Measurements from ENCODE around the gene SPAG6. TPM values are rescaled to one million over a fixed set of nuclear protein-coding genes. Genes with fewer than 3 reads are reported as not detected.

The SPAG6 gene
- total RNA-seq, 1 donor from 2014 or later, result not detected

DNA sequence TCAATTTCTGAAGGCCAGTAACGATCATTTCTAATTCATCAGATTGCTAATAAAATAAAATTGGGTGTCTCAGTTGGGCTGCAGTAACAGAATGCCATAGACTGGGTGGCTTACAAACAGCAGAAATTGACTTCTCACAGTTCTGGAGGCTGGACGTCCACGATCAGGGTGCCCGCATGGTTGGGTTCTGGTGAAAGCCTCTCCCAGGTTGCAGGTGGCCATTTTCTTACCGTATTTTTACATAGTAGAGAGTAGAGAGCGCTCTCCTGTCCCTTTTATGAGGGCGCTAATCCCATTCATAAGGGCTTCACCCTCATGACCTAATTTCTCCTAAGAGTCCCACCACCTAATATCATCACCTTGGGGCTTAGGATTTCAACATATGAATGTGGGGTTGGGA is 106.0 kb downstream of the SPAG6 start:
- no peak for TF ChIP-seq CTCF (IDR thresholded peaks at IDR 0.05; ENCODE audit: insufficient read depth, low read length, severe bottlenecking)
- Histone ChIP-seq H3K4me3 (ENCODE audit: low read depth, low read length) (no peak overlapping the region), H3K36me3 (ENCODE audit: control insufficient read depth, insufficient read depth, low read length) (no peaks in the 10 kb centered on the region), H3K27me3 (ENCODE audit: control insufficient read depth, insufficient read depth, low read length) (no peaks in the 10 kb centered on the region)
- DNase-seq (ENCODE audit: low read depth) (no peak), FAIRE-seq (no peak)

DNA sequence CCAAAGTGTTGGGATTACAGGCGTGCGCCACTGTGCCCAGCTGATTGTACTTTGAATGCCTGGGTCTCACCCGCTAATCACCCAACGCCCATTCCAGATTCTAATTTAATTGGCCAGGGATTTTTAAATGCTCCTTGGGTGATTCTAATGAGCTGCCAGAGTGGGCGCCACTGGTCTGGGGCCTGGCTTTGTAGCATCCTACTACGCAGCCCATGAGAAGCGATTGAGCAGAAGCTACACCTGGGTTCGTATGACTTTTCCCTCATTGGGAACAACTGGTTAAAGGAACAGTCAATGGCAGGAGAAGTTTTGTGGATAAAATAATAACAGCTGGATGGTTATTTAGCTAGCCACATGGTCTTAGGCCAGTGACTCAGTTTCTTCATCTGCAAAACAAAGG is 108.0 kb downstream of the SPAG6 start:
- no peak overlapping the region for H3K4me3 ChIP-seq (ENCODE audit: low read depth, low read length)
- TF ChIP-seq CTCF (IDR thresholded peaks at IDR 0.05; ENCODE audit: insufficient read depth, low read length, severe bottlenecking), result no peak
- FAIRE-seq, result no peak
- no peaks in the 10 kb centered on the region for H3K27me3 ChIP-seq (ENCODE audit: control insufficient read depth, insufficient read depth, low read length)
- H3K36me3 ChIP-seq (ENCODE audit: control insufficient read depth, insufficient read depth, low read length), result no peaks in the 10 kb centered on the region
- DNase-seq (ENCODE audit: low read depth), result no peak

DNA sequence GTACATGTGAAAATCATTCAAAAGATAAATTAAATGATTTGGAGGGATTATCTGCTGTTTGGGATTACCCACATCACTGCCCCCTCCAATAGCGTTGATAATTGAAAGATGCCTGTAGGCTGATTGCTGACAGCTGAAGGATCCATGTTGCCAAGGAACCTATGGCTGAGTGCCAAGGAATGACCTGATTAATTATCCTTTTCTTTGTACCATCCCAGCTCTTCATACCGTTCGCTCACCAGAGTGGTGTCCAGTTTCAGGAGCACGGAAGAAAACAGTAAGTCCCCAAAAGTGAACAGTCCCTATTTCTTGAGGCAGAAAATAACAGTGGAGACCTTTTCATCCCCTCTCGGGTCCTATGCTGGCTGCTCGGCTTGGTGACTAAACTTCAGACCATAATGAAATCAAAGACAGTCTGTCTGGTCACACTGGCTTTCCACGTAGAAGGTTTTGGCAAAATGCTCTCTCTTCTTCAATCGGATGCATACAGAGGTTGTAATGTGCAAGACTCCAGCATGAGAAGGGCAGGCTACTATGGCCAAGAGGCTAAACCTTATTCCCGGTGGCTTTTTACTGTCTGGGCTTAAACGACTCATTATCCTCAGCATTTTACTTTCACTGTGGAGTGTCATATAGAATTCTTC is 108.8 kb downstream of the SPAG6 start:
- FAIRE-seq (no peak), DNase-seq (ENCODE audit: low read depth) (no peak)
- H3K4me3 ChIP-seq (ENCODE audit: low read depth, low read length), result no peak overlapping the region
- no peaks in the 10 kb centered on the region for H3K27me3 ChIP-seq (ENCODE audit: control insufficient read depth, insufficient read depth, low read length)
- no peak for TF ChIP-seq CTCF (IDR thresholded peaks at IDR 0.05; ENCODE audit: insufficient read depth, low read length, severe bottlenecking)
- no peaks in the 10 kb centered on the region for H3K36me3 ChIP-seq (ENCODE audit: control insufficient read depth, insufficient read depth, low read length)

DNA sequence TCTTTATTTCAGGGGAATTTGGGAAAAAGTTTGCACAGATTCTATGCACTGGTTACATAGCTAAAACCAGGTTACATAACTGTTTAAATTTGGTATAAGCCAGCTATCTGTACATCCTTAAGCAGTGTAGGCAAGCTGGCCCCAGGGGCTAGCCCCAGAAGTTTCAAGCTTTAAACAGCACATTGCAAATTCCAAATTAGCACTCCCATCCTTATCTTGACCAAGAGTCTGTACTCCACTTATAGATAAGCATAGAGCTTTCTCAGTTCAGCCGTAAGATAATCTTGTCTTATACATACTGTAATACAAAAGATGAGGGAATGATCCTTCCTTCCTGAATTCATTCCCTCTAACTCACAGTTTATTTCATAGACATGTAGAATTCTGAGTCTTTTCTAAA is 109.3 kb downstream of the SPAG6 start:
- no peak for FAIRE-seq

DNA sequence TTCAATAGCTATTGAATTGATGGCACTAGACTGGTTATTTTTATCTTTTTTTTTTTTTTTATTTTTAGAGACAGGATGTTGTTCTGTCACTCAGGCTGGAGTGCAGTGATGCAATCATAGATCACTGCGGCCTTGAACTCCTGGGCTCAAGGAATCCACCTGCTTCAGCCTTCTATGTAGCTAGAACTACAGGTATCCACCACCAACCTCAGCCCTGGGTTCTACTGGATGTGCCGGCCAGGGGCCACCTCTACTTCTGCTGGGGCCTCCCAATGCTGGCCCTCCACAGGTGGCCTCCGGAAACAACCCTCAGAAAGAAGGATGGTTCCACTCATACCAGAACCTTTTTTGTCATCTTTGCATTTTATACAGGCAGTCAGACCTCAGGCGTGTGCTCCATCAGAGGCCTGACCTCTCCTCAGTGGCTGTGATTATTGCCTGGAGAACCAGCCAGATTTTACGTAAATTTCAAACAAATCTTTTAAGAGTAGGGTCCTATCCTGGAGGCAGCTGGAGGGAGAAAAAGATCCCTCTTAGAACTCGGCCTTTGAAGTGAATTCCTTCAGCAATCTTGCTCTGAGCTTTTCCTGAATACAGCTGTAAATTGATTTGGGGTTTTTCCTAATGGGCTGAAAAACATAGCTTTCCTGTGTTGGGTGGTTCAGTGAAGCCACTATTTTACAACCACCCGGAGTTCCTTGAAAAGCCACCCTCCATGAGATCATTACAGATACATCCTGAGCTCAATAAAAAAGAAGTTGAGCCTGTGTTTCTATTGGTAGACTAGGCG is 110.0 kb downstream of the SPAG6 start:
- no peaks in the 10 kb centered on the region for H3K36me3 ChIP-seq (ENCODE audit: control insufficient read depth, insufficient read depth, low read length)
- no peaks in the 10 kb centered on the region for H3K27me3 ChIP-seq (ENCODE audit: control insufficient read depth, insufficient read depth, low read length)
- FAIRE-seq (peak; percentile 23), DNase-seq (ENCODE audit: low read depth) (no peak)
- TF ChIP-seq CTCF (IDR thresholded peaks at IDR 0.05; ENCODE audit: insufficient read depth, low read length, severe bottlenecking), result no peak
- H3K4me3 ChIP-seq (ENCODE audit: low read depth, low read length), result no peak overlapping the region

More for the DNA sequence above, 109.3 kb downstream of the SPAG6 start:
- DNase-seq (ENCODE audit: low read depth), result no peak
- Histone ChIP-seq H3K36me3 (ENCODE audit: control insufficient read depth, insufficient read depth, low read length) (no peaks in the 10 kb centered on the region), H3K4me3 (ENCODE audit: low read depth, low read length) (no peak overlapping the region), H3K27me3 (ENCODE audit: control insufficient read depth, insufficient read depth, low read length) (no peaks in the 10 kb centered on the region)
- no peak for TF ChIP-seq CTCF (IDR thresholded peaks at IDR 0.05; ENCODE audit: insufficient read depth, low read length, severe bottlenecking)
